Dendritic cell treated with granulocyte-macrophage colony-stimulating factor and Interleukin-4, amounts not matched to agents 40 ng/mL and 50 ng/mL, for 4 days (primary cell): Measurements from ENCODE around the gene CDH15.

ENCODE experiments used
- H3K27ac Mint-ChIP-seq: one replicate; pipeline ENCODE4 v1.8.0; 2022; ENCODE audit warnings: mild to moderate bottlenecking, mixed read lengths
- H3K27me3 Mint-ChIP-seq: one replicate; pipeline ENCODE4 v1.8.0; 2022; ENCODE audit warnings: mild to moderate bottlenecking, mixed read lengths
- H3K36me3 Mint-ChIP-seq: one replicate; pipeline ENCODE4 v1.8.0; 2022; ENCODE audit warnings: low read depth, mixed read lengths
- H3K4me1 Mint-ChIP-seq: one replicate; pipeline ENCODE4 v1.8.0; 2022; ENCODE audit warnings: low read depth, mixed read lengths
- H3K4me3 Mint-ChIP-seq: one replicate; pipeline ENCODE4 v1.8.0; 2022; ENCODE audit warnings: mild to moderate bottlenecking, moderate library complexity, mixed read lengths
- H3K9me3 Mint-ChIP-seq: one replicate; pipeline ENCODE4 v1.8.0; 2022; ENCODE audit warnings: mixed read lengths
- intact Hi-C: fragments of 100-400 bp; cut with micrococcal nuclease; formaldehyde crosslinking; loops from one replicate; pipeline ENCODE4 v1.15.0; 2022

Gene CDH15, protein sequence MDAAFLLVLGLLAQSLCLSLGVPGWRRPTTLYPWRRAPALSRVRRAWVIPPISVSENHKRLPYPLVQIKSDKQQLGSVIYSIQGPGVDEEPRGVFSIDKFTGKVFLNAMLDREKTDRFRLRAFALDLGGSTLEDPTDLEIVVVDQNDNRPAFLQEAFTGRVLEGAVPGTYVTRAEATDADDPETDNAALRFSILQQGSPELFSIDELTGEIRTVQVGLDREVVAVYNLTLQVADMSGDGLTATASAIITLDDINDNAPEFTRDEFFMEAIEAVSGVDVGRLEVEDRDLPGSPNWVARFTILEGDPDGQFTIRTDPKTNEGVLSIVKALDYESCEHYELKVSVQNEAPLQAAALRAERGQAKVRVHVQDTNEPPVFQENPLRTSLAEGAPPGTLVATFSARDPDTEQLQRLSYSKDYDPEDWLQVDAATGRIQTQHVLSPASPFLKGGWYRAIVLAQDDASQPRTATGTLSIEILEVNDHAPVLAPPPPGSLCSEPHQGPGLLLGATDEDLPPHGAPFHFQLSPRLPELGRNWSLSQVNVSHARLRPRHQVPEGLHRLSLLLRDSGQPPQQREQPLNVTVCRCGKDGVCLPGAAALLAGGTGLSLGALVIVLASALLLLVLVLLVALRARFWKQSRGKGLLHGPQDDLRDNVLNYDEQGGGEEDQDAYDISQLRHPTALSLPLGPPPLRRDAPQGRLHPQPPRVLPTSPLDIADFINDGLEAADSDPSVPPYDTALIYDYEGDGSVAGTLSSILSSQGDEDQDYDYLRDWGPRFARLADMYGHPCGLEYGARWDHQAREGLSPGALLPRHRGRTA

GRCh38 chr16:89171216-89172170, at the start of gene CDH15:
Gene CDH15 (plus strand): TSS chr16:89171748. CDS start chr16:89171832, 84 bp downstream.
- no peak within 1 kb of the TSS for H3K27ac Mint-ChIP-seq
- intact Hi-C loops = no loop called here
- no peaks in the 10 kb centered on the region for H3K9me3 Mint-ChIP-seq
- H3K27me3 Mint-ChIP-seq = peaks cover 78% of the 10 kb centered on the region
- no peaks in the 10 kb centered on the region for H3K36me3 Mint-ChIP-seq
- peak within 1 kb of the TSS; percentile 62 for H3K4me3 Mint-ChIP-seq
- peaks cover 21% of the 10 kb centered on the region for H3K4me1 Mint-ChIP-seq

DNA sequence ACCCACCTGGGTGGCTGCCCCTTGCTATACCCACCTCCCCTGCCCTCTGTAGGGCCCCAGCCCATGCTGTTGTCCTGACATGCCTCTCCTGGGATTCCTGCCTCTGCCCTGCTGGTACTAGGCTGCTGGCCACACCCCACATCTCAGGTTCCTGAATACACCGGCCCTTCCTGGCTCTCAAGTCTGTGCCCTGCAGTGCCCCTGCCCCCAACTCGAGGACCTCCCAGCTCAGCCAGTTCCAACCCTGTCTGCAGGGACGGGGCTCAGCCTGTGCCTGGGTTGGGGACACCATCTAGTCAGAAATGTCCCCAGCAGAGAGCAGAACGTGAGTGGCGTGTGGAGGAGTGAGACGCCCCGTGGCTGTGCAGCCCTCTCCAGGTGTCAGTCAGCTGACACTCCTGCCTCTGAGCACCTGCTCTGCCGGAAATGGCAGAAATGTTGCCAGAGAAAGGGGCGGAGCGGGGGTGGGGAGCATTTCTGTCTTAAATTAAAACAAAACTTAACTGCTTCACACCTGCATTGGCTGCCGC, 49.2 kb upstream of the CDH15 start:
- H3K9me3 Mint-ChIP-seq = no peaks in the 10 kb centered on the region
- H3K4me3 Mint-ChIP-seq = no peak overlapping the region
- intact Hi-C loops = no loop called here
- peaks cover 95% of the 10 kb centered on the region for H3K36me3 Mint-ChIP-seq
- H3K27me3 Mint-ChIP-seq = no peaks in the 10 kb centered on the region
- H3K27ac Mint-ChIP-seq = no peak overlapping the region
- peaks cover 21% of the 10 kb centered on the region for H3K4me1 Mint-ChIP-seq

- no peaks in the 10 kb centered on the region for H3K9me3 Mint-ChIP-seq
- no peak overlapping the region for H3K4me3 Mint-ChIP-seq
- intact Hi-C loops = no loop called here
- no peaks in the 10 kb centered on the region for H3K27me3 Mint-ChIP-seq
- no peak overlapping the region for H3K27ac Mint-ChIP-seq
- H3K4me1 Mint-ChIP-seq = peaks cover 14% of the 10 kb centered on the region
- peaks cover 93% of the 10 kb centered on the region for H3K36me3 Mint-ChIP-seq
Measured at GRCh38 chr16:89123001-89123830, 48.3 kb upstream of the CDH15 start.

DNA sequence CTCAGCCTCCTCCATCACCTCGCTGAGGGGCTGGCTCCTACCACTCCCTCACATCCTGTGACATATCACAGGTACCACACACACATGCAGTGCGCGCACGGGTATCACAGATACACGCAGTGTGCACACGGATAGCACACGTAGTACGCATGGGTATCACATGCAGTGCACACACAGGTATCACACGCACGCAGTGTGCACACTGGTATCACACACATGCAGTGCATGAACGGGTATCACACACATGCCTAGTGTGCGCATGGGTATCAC, 47.8 kb upstream of the CDH15 start:
- H3K9me3 Mint-ChIP-seq = no peaks in the 10 kb centered on the region
- intact Hi-C loops = no loop called here
- H3K27me3 Mint-ChIP-seq = no peaks in the 10 kb centered on the region
- H3K4me1 Mint-ChIP-seq = peaks cover 9% of the 10 kb centered on the region
- peaks cover 93% of the 10 kb centered on the region for H3K36me3 Mint-ChIP-seq
- H3K4me3 Mint-ChIP-seq = no peak overlapping the region
- no peak overlapping the region for H3K27ac Mint-ChIP-seq

GRCh38 chr16:89129378-89129777, 42.2 kb upstream of the CDH15 start:
- H3K4me1 Mint-ChIP-seq = no peaks in the 10 kb centered on the region
- intact Hi-C loops = no loop called here
- H3K27me3 Mint-ChIP-seq = no peaks in the 10 kb centered on the region
- H3K4me3 Mint-ChIP-seq = no peak overlapping the region
- no peak overlapping the region for H3K27ac Mint-ChIP-seq
- H3K9me3 Mint-ChIP-seq = peaks cover 16% of the 10 kb centered on the region
- peaks cover 95% of the 10 kb centered on the region for H3K36me3 Mint-ChIP-seq

GRCh38 chr16:89130448-89130847, 41.1 kb upstream of the CDH15 start:
- Mint-ChIP-seq H3K9me3 (peaks cover 16% of the 10 kb centered on the region), H3K27me3 (no peaks in the 10 kb centered on the region), H3K36me3 (peaks cover 95% of the 10 kb centered on the region), H3K4me1 (no peaks in the 10 kb centered on the region), H3K27ac (no peak overlapping the region), H3K4me3 (no peak overlapping the region)
- intact Hi-C loops = no loop called here

DNA sequence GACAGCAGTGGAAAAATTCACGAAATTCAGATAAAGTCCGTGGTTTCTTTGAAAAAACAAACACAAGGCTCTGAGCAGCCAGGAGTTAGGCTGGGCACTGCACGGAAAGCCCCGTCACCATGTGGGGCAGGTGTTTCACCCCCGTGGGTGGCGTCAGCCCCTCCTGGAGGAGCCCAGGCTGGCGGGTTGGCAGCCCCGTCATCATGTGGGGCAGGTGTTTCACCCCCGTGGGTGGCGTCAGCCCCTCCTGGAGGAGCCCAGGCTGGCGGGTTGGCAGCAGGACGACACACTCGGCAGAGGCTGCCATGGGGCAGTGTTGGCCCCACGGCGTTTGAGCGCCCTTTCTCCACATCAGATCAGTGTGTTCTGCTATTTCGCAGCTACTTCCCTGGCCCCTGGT, 39.8 kb upstream of the CDH15 start:
- H3K9me3 Mint-ChIP-seq = peaks cover 16% of the 10 kb centered on the region
- no peak overlapping the region for H3K27ac Mint-ChIP-seq
- H3K27me3 Mint-ChIP-seq = no peaks in the 10 kb centered on the region
- no peak overlapping the region for H3K4me3 Mint-ChIP-seq
- no peaks in the 10 kb centered on the region for H3K4me1 Mint-ChIP-seq
- intact Hi-C loops = no loop called here
- peaks cover 98% of the 10 kb centered on the region for H3K36me3 Mint-ChIP-seq

DNA sequence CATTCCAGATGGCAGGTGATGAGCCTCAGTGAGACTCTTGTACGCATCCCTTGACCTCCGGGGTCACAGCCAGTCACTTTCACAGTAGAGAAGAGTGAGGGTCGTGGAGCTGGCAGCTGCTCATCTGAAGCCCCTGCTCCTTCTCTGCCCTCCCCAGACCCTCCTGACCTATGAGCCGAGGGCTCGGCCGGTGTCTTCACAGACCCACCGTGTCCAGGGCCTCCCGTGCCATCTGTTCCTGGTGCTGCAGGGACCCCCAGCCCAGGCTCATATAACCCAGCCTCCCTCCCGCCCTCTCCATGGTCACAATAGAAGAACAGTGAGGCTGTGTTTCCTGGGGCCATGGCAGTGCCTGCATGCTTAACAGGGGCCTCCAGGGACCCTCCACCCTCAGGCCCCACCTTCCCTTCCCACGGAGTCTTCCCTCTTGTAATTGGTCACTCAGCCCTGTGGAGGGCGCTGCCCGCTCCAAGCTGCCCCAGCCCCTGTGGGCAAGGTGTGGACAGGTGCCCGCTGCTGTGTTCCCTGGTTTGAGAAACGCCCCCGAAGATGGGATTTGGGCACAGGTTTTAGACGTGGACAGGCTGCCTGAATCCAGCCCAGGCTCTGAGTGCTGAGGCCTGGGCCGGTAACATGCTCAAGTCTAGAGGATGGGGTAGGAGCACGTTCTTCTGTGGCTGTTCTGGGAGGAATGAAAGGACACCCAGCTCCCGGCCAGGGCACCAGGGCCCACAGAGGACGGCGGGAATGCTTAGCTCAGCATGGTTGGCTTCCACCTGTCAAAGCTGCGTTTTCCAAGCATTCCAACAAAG, 39.1 kb upstream of the CDH15 start:
- Mint-ChIP-seq H3K36me3 (peaks cover 98% of the 10 kb centered on the region), H3K4me1 (no peaks in the 10 kb centered on the region), H3K27me3 (no peaks in the 10 kb centered on the region), H3K4me3 (no peak overlapping the region), H3K9me3 (peaks cover 16% of the 10 kb centered on the region), H3K27ac (no peak overlapping the region)
- intact Hi-C loops = no loop called here

DNA sequence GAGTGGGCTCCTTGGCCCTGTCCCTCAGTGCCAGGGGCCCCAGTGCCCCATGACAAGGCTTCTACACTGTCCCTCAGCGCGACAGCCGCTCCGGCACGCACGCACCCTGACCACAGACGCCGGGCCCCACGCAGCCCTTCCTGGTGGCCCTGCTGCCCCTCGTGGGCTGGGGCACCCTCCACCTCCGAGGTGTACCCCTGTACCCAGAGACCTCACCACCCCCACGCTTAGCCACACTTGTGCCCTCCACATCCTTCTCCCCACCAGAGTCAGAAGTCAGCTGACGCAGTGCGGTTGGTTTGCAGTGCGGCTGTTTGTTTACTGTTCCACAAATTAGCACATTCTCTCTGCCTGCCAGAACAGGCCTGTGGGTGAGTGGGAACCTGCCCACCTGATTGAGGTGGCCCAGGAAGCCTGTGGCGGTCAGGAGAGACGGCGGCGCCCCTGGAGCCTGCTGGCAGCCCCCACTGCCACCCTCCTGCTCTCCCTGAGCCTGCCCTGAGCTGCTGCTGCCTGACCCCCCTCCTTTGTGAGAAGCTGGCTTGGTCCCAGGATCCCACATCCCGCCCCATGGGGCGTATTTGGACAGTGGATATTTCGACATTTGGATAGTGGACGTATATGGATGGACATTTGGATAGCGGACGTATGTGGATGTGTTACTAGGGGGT, 38.0 kb upstream of the CDH15 start:
- intact Hi-C loops = no loop called here
- Mint-ChIP-seq H3K4me3 (no peak overlapping the region), H3K36me3 (peaks cover 93% of the 10 kb centered on the region), H3K4me1 (no peaks in the 10 kb centered on the region), H3K27ac (no peak overlapping the region), H3K27me3 (no peaks in the 10 kb centered on the region), H3K9me3 (peaks cover 16% of the 10 kb centered on the region)

- Mint-ChIP-seq H3K36me3 (peaks cover 93% of the 10 kb centered on the region), H3K4me3 (no peak overlapping the region), H3K9me3 (peaks cover 11% of the 10 kb centered on the region), H3K4me1 (no peaks in the 10 kb centered on the region), H3K27ac (no peak overlapping the region), H3K27me3 (no peaks in the 10 kb centered on the region)
- intact Hi-C loops = no loop called here
Measured at GRCh38 chr16:89134269-89134668, 37.3 kb upstream of the CDH15 start.

- no peak overlapping the region for H3K27ac Mint-ChIP-seq
- peaks cover 6% of the 10 kb centered on the region for H3K9me3 Mint-ChIP-seq
- no peaks in the 10 kb centered on the region for H3K27me3 Mint-ChIP-seq
- no peak overlapping the region for H3K4me3 Mint-ChIP-seq
- no peaks in the 10 kb centered on the region for H3K4me1 Mint-ChIP-seq
- intact Hi-C loops = no loop called here
- peaks cover 93% of the 10 kb centered on the region for H3K36me3 Mint-ChIP-seq
Measured at GRCh38 chr16:89135166-89135565, 36.4 kb upstream of the CDH15 start.
